ENCODE results near the gene FXR2. TPM values are rescaled to one million over a fixed set of nuclear protein-coding genes. Genes with fewer than 3 reads are reported as not detected.
A peak's percentile ranks its signal among the peaks of the same experiment; 100 is the strongest.

The FXR2 gene
- total and polyA plus RNA-seq, 2 donors from 2014 or later: 29.3 to 59.2 TPM

GRCh38 chr17:7551396-7551795 is 63.3 kb downstream of the FXR2 start:
- intact Hi-C loops (cut with DNase I): no loop called here
- no peak overlapping the region for H3K9ac ChIP-seq (ENCODE audit: low read length in 3 of 3)
- no peak overlapping the region for H3K4me3 ChIP-seq (ENCODE audit: low read length in 3 of 3)
- H3K27me3 ChIP-seq (ENCODE audit: control insufficient read depth, insufficient read depth, low read length): no peaks in the 10 kb centered on the region
- peak in 1 of 5 donors; percentile 66 for DNase-seq
- no peaks in the 10 kb centered on the region for H3K36me3 ChIP-seq (ENCODE audit: control insufficient read depth in 2 of 3, insufficient read depth in 3 of 3, low read length in 3 of 3)
- peaks cover 0 to 17% (median 10%) of the 10 kb centered on the region in 3 donors for H3K4me1 ChIP-seq (ENCODE audit: control insufficient read depth in 2 of 3, insufficient read depth in 2 of 3, low read depth in 1 of 3, low read length in 3 of 3)
- H3K9me3 ChIP-seq (ENCODE audit: control insufficient read depth in 2 of 3, insufficient read depth in 1 of 3, low read length in 3 of 3): no peaks in the 10 kb centered on the region
- H3K27ac ChIP-seq (ENCODE audit: low read depth in 2 of 2, low read length in 2 of 2): peak overlapping the region in 1 of 2 donors; percentile 16
- TF ChIP-seq CTCF (IDR thresholded peaks at IDR 0.05; ENCODE audit: borderline replicate concordance, extremely low read depth, insufficient read depth): no peak
- FAIRE-seq: no peak

- no peak for DNase-seq
- no peak for TF ChIP-seq CTCF (IDR thresholded peaks at IDR 0.05; ENCODE audit: borderline replicate concordance, extremely low read depth, insufficient read depth)
- H3K9ac ChIP-seq (ENCODE audit: low read length in 3 of 3): peak overlapping the region in 1 of 3 donors; percentile 95
- peak overlapping the region in 1 of 3 donors; percentile 70 for H3K4me3 ChIP-seq (ENCODE audit: low read length in 3 of 3)
- no peaks in the 10 kb centered on the region for H3K27me3 ChIP-seq (ENCODE audit: control insufficient read depth, insufficient read depth, low read length)
- peaks cover 0 to 17% (median 10%) of the 10 kb centered on the region in 3 donors for H3K4me1 ChIP-seq (ENCODE audit: control insufficient read depth in 2 of 3, insufficient read depth in 2 of 3, low read depth in 1 of 3, low read length in 3 of 3)
- no peaks in the 10 kb centered on the region for H3K36me3 ChIP-seq (ENCODE audit: control insufficient read depth in 2 of 3, insufficient read depth in 3 of 3, low read length in 3 of 3)
- no peak for FAIRE-seq
- intact Hi-C loops (cut with DNase I): no loop called here
- no peaks in the 10 kb centered on the region for H3K9me3 ChIP-seq (ENCODE audit: control insufficient read depth in 2 of 3, insufficient read depth in 1 of 3, low read length in 3 of 3)
- no peak overlapping the region for H3K27ac ChIP-seq (ENCODE audit: low read depth in 2 of 2, low read length in 2 of 2)
Measured at GRCh38 chr17:7550344-7550743, 64.4 kb downstream of the FXR2 start.

- Histone ChIP-seq H3K9ac (ENCODE audit: low read length in 3 of 3) (peak overlapping the region; percentile 42 to 95 (median 64)), H3K27ac (ENCODE audit: low read depth in 2 of 2, low read length in 2 of 2) (peak overlapping the region; percentile 88 to 93), H3K36me3 (ENCODE audit: control insufficient read depth in 2 of 3, insufficient read depth in 3 of 3, low read length in 3 of 3) (no peaks in the 10 kb centered on the region), H3K27me3 (ENCODE audit: control insufficient read depth, insufficient read depth, low read length) (no peaks in the 10 kb centered on the region), H3K4me1 (ENCODE audit: control insufficient read depth in 2 of 3, insufficient read depth in 2 of 3, low read depth in 1 of 3, low read length in 3 of 3) (peaks cover 0 to 17% (median 10%) of the 10 kb centered on the region in 3 donors), H3K9me3 (ENCODE audit: control insufficient read depth in 2 of 3, insufficient read depth in 1 of 3, low read length in 3 of 3) (no peaks in the 10 kb centered on the region), H3K4me3 (ENCODE audit: low read length in 3 of 3) (peak overlapping the region; percentile 53 to 70 (median 62))
- intact Hi-C loops (cut with DNase I): no loop called here
- DNase-seq: peak in 1 of 5 donors; percentile 58
- no peak for FAIRE-seq
- no peak for TF ChIP-seq CTCF (IDR thresholded peaks at IDR 0.05; ENCODE audit: borderline replicate concordance, extremely low read depth, insufficient read depth)
Measured at GRCh38 chr17:7549401-7550055, 65.2 kb downstream of the FXR2 start.

Data from kidney (tissue), 14 donors.